HepG2 (cell line): Measurements from ENCODE around the gene KAT2A. TPM values are rescaled to one million over a fixed set of nuclear protein-coding genes. Genes with fewer than 3 reads are reported as not detected.
A peak's percentile ranks its signal among the peaks of the same experiment; 100 is the strongest.

Experiments
- FOXK1 ChIP-seq: sonication (generic); formaldehyde crosslinking; IDR thresholded peaks from 2 replicates; pipeline ENCODE4 v1.4.0; 2020; ENCODE audit warnings: low read depth, missing genetic modification reagents, borderline replicate concordance
- KMT2B ChIP-seq: IDR thresholded peaks from 2 replicates; pipeline ENCODE4 v1.6.1; 2016; ENCODE audit warnings: missing genetic modification reagents, missing compliant biosample characterization
- MED8 ChIP-seq: sonication (generic); formaldehyde crosslinking; IDR thresholded peaks from 2 replicates; pipeline ENCODE4 v1.8.1; 2023; ENCODE audit warnings: mild to moderate bottlenecking, missing genetic modification reagents; ENCODE audit not compliant: insufficient replicate concordance
- NCOA2 ChIP-seq: sonication (generic); formaldehyde crosslinking; IDR thresholded peaks from 2 replicates; pipeline ENCODE4 v1.8.0; 2022; ENCODE audit warnings: inconsistent platforms
- NFIC ChIP-seq: IDR thresholded peaks from 2 replicates; pipeline ENCODE4 v1.6.1; 2012; ENCODE audit warnings: mild to moderate bottlenecking, low read length, inconsistent platforms
- PHF8 ChIP-seq: sonication (generic); formaldehyde crosslinking; IDR thresholded peaks from 2 replicates; pipeline ENCODE4 v1.5.0; 2020; ENCODE audit warnings: missing genetic modification reagents
- POGZ ChIP-seq: sonication (generic); formaldehyde crosslinking; IDR thresholded peaks from 2 replicates; pipeline ENCODE4 v1.4.0; 2020; ENCODE audit warnings: mild to moderate bottlenecking, missing genetic modification reagents
- SP5 ChIP-seq: IDR thresholded peaks from 2 replicates; pipeline ENCODE4 v1.6.1; 2016; ENCODE audit warnings: low read depth, borderline replicate concordance
- TBL1XR1 ChIP-seq: fragments of 150-350 bp; IDR thresholded peaks from 2 replicates; pipeline ENCODE4 v1.6.1; 2014; ENCODE audit warnings: borderline replicate concordance, low read length; ENCODE audit not compliant: partially characterized antibody
- XBP1 ChIP-seq: sonication (generic); formaldehyde crosslinking; IDR thresholded peaks from 2 replicates; pipeline ENCODE4 v1.5.0; 2020; ENCODE audit warnings: missing genetic modification reagents
- YEATS2 ChIP-seq: sonication (generic); formaldehyde crosslinking; IDR thresholded peaks from 2 replicates; pipeline ENCODE4 v1.4.0; 2020; ENCODE audit warnings: missing genetic modification reagents, borderline replicate concordance
- ZBTB20 ChIP-seq: sonication (generic); formaldehyde crosslinking; IDR thresholded peaks from 2 replicates; pipeline ENCODE4 v1.8.1; 2023; ENCODE audit warnings: missing genetic modification reagents, low read depth, mild to moderate bottlenecking, borderline replicate concordance
- ZNF430 ChIP-seq: sonication (generic); formaldehyde crosslinking; IDR thresholded peaks from 2 replicates; pipeline ENCODE4 v1.9.0; 2021; ENCODE audit warnings: mild to moderate bottlenecking, missing genetic modification reagents
- ZNF564 ChIP-seq: sonication (generic); formaldehyde crosslinking; IDR thresholded peaks from 2 replicates; pipeline ENCODE4 v1.8.1; 2023; ENCODE audit warnings: mild to moderate bottlenecking, missing genetic modification reagents
- polyA plus RNA-seq, 8 experiments: library from polyadenylated mRNA; depleted of rRNA in 3 of 8; stranded (reverse) in 7 of 8; unstranded in 1 of 8; fragments of >200 nt; fragmentation: Illumina TruSeq in 4 of 8; extraction: Trizol in 4 of 8; gene quantifications; 2 replicates each; pipeline versions ENCODE4 v1.2.1 to v1.2.3, GENCODE V29; 2011 to 2016; ENCODE audit warnings: low read depth in 4 of 8, missing spikeins in 1 of 8, mixed read lengths in 1 of 8; ENCODE audit not compliant: insufficient read depth in 1 of 8
- total RNA-seq, 5 experiments: library from RNA; depleted of rRNA; stranded (reverse); fragments of >200 nt; fragmentation: Illumina TruSeq; extraction: Trizol; gene quantifications; 2 replicates each; pipeline ENCODE4 v1.2.3, GENCODE V29; 2016; ENCODE audit warnings: low read depth in 1 of 5
- TF ChIP-seq, protein P1 (sequence below): sonication (generic); formaldehyde crosslinking; IDR thresholded peaks from 2 replicates; pipeline ENCODE4 v1.8.0; 2023; ENCODE audit warnings: mild to moderate bottlenecking, missing genetic modification reagents
- TF ChIP-seq, protein P2 (sequence below): sonication (generic); formaldehyde crosslinking; IDR thresholded peaks from 2 replicates; pipeline ENCODE4 v1.4.0; 2020; ENCODE audit warnings: missing genetic modification reagents
- TF ChIP-seq, protein P3 (sequence below): sonication (generic); formaldehyde crosslinking; IDR thresholded peaks from 2 replicates; pipeline ENCODE4 v1.4.0; 2020; ENCODE audit warnings: missing genetic modification reagents
- TF ChIP-seq, protein P4 (sequence below): sonication (generic); formaldehyde crosslinking; IDR thresholded peaks from 2 replicates; pipeline ENCODE4 v1.5.0; 2020; ENCODE audit warnings: mild to moderate bottlenecking, missing genetic modification reagents, moderate library complexity
- TF ChIP-seq, protein P5 (sequence below): sonication (generic); formaldehyde crosslinking; IDR thresholded peaks from 2 replicates; pipeline ENCODE4 v1.5.0; 2020; ENCODE audit warnings: missing genetic modification reagents
- TF ChIP-seq, protein P6 (sequence below): sonication (generic); formaldehyde crosslinking; IDR thresholded peaks from 2 replicates; pipeline ENCODE4 v1.5.0; 2020; ENCODE audit warnings: missing genetic modification reagents, mild to moderate bottlenecking, borderline replicate concordance

KAT2A gene
- total and polyA plus RNA-seq, 2 of the 13 experiments (the other 11 are each of a cell fraction or from before 2014, with no cell fraction given), result 29.1 to 90.4 TPM

DNA sequence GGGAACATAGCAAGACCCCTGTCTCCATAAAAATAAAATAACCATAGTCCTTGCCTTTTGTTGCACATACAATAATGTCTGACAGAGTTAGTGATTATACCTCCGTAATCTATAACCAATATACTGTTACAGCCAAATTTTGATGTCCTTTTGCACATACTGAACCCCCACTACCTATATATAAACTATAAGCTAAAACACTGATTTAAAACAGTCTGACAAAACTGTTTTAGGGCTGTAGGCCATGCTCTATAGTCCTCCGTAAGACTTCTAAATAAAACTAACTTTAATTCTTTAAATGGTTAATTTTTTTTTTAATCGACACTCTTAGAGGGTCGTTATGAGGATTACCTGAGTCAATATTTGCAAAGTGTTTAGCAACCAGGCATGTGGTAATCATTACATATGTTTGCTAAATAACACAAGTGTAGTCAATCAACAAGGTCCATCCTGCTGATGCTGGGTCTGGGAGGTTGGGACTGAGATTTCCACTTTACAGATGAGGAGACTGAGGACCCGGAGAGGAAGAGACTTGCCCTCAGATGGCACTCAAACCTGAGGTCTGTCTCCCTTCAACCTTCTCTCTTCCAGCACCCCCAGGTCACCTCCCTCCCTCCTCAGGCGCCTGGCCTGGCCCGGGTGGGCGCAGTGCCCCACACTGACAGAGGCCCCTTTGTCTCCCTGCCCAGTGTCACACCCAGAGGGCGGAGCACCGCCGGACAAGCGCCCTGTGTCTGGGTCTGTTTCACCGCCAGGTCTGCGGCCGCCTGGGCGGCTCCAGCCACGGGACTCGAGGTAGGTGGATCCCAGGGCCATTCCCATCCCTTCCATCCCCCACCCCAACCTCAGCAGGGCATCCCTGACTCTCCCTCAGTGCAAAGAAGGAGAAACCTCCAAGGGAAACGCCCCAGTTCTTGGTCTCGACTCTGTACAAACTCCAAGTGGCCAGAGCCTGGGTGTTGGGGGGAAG lies 33.1 kb downstream of the KAT2A start (continued):
- no peak for TF ChIP-seq FOXK1 (CRISPR knock-in tag)
- TF ChIP-seq ZNF430 (CRISPR knock-in tag), result no peak
- TF ChIP-seq, protein P1, sequence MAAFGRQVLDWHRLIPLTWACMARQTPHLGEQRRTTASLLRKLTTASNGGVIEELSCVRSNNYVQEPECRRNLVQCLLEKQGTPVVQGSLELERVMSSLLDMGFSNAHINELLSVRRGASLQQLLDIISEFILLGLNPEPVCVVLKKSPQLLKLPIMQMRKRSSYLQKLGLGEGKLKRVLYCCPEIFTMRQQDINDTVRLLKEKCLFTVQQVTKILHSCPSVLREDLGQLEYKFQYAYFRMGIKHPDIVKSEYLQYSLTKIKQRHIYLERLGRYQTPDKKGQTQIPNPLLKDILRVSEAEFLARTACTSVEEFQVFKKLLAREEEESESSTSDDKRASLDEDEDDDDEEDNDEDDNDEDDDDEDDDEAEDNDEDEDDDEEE (CRISPR knock-in tag), result no peak
- TF ChIP-seq ZNF564 (CRISPR knock-in tag), result peak; percentile 51; the same call in 1 of the 2 replicates
- TF ChIP-seq MED8 (CRISPR knock-in tag), result no peak
- no peak for TF ChIP-seq KMT2B
- no peak for TF ChIP-seq TBL1XR1
- TF ChIP-seq NFIC, result 0 out of 2 replicates have a peak, but pooled peaks have one; percentile 59
- no peak for TF ChIP-seq YEATS2 (CRISPR knock-in tag)
- TF ChIP-seq NCOA2, result peak; percentile 81
- TF ChIP-seq, protein P2, sequence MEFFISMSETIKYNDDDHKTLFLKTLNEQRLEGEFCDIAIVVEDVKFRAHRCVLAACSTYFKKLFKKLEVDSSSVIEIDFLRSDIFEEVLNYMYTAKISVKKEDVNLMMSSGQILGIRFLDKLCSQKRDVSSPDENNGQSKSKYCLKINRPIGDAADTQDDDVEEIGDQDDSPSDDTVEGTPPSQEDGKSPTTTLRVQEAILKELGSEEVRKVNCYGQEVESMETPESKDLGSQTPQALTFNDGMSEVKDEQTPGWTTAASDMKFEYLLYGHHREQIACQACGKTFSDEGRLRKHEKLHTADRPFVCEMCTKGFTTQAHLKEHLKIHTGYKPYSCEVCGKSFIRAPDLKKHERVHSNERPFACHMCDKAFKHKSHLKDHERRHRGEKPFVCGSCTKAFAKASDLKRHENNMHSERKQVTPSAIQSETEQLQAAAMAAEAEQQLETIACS (CRISPR knock-in tag), result no peak
- TF ChIP-seq, protein P3, sequence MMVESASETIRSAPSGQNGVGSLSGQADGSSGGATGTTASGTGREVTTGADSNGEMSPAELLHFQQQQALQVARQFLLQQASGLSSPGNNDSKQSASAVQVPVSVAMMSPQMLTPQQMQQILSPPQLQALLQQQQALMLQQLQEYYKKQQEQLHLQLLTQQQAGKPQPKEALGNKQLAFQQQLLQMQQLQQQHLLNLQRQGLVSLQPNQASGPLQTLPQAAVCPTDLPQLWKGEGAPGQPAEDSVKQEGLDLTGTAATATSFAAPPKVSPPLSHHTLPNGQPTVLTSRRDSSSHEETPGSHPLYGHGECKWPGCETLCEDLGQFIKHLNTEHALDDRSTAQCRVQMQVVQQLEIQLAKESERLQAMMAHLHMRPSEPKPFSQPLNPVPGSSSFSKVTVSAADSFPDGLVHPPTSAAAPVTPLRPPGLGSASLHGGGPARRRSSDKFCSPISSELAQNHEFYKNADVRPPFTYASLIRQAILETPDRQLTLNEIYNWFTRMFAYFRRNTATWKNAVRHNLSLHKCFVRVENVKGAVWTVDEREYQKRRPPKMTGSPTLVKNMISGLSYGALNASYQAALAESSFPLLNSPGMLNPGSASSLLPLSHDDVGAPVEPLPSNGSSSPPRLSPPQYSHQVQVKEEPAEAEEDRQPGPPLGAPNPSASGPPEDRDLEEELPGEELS (CRISPR knock-in tag), result peak; percentile 83
- TF ChIP-seq SP5, result peak; percentile 98
- TF ChIP-seq, protein P4, sequence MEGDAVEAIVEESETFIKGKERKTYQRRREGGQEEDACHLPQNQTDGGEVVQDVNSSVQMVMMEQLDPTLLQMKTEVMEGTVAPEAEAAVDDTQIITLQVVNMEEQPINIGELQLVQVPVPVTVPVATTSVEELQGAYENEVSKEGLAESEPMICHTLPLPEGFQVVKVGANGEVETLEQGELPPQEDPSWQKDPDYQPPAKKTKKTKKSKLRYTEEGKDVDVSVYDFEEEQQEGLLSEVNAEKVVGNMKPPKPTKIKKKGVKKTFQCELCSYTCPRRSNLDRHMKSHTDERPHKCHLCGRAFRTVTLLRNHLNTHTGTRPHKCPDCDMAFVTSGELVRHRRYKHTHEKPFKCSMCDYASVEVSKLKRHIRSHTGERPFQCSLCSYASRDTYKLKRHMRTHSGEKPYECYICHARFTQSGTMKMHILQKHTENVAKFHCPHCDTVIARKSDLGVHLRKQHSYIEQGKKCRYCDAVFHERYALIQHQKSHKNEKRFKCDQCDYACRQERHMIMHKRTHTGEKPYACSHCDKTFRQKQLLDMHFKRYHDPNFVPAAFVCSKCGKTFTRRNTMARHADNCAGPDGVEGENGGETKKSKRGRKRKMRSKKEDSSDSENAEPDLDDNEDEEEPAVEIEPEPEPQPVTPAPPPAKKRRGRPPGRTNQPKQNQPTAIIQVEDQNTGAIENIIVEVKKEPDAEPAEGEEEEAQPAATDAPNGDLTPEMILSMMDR (CRISPR knock-in tag), result peak; percentile 28; the same call in 1 of the 2 replicates
- peak; percentile 34 for TF ChIP-seq PHF8 (CRISPR knock-in tag)
- TF ChIP-seq POGZ, result 0 out of 2 replicates have a peak, but pooled peaks have one; percentile 38
- no peak for TF ChIP-seq ZBTB20 (CRISPR knock-in tag)
- TF ChIP-seq, protein P5, sequence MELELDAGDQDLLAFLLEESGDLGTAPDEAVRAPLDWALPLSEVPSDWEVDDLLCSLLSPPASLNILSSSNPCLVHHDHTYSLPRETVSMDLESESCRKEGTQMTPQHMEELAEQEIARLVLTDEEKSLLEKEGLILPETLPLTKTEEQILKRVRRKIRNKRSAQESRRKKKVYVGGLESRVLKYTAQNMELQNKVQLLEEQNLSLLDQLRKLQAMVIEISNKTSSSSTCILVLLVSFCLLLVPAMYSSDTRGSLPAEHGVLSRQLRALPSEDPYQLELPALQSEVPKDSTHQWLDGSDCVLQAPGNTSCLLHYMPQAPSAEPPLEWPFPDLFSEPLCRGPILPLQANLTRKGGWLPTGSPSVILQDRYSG (CRISPR knock-in tag), result no peak
- no peak for TF ChIP-seq XBP1 (CRISPR knock-in tag)
- TF ChIP-seq, protein P6, sequence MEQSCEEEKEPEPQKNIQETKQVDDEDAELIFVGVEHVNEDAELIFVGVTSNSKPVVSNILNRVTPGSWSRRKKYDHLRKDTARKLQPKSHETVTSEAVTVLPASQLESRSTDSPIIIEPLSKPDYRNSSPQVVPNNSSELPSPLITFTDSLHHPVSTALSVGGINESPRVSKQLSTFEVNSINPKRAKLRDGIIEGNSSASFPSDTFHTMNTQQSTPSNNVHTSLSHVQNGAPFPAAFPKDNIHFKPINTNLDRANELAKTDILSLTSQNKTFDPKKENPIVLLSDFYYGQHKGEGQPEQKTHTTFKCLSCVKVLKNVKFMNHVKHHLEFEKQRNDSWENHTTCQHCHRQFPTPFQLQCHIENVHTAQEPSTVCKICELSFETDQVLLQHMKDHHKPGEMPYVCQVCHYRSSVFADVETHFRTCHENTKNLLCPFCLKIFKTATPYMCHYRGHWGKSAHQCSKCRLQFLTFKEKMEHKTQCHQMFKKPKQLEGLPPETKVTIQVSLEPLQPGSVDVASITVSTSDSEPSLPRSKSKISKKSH, result no peak; the same call in 1 of the 2 replicates
